HG03442 (cell line): Measurements from ENCODE around the gene SERPING1.

Source experiments
- ATAC-seq: cut with Tn5 transposase; IDR thresholded peaks from one replicate; pipeline ENCODE4 v1.9.1; 2021; ENCODE audit warnings: mild to moderate bottlenecking, moderate library complexity; ENCODE audit not compliant: unreplicated experiment

Gene SERPING1

DNA sequence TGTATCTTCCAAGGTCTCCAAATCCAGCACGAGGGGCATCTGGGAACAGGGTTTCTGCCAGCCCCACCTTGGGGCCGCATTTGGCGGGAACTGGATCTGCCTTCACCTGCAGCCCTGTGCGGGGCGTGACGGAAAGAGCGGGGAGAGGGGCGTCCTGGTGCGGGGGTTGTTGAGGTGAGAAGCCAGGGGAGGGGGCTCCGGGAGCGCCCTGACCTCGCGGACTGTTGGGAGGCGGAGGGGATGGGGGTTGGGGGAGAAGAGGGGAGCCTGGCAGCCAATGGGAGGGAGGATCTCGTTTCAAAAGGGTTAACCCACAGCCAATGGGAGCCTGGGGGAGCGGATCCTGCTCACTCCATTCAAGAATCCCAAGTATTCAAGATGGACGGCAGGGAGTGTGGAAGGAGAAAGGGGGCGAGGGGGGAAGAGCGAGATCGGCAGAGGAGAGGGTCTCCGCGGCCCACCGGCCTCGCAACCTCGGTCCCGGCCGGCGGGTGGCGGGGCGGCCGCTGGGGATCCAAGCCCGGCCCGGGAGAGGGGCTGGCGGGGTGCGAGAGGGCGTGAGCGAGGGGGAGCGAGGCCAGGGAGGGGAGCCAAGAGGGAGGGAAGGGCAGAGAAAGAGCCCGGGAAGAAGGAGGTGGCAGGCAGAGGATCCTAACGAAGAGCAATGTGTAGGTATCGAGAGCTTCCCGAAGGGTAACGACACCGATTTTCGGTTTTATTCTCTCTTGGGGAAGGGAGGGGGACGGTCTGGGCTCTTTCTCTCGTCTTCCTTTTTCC lies 40.7 kb downstream of the SERPING1 start:
- ATAC-seq, result no peak

DNA sequence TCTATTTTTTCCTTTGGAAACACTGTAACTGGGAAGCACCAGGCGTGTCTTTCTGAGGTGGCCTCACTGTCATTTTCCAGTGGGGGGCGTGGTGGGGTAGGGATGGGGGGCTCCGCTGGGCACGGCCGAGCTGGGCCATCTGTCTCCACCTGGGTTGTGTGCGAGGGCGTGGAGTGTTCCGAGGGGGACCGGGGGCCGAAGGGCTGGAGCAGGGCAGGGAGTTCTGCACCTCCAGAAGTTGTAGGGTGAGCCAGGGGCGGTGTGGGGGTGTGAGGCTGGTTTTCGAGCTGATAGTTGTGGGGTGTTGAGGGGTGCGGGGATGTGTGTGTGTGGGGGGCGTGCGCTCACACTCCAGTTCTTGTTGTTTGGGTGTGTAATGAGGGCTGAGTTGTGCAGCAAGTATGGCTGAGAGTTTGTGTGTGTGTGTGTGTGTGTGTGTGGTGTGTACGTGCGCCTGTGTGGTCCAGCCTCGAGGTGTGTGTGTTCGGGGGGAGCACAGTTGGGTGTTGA lies 41.4 kb downstream of the SERPING1 start:
- ATAC-seq, result no peak

DNA sequence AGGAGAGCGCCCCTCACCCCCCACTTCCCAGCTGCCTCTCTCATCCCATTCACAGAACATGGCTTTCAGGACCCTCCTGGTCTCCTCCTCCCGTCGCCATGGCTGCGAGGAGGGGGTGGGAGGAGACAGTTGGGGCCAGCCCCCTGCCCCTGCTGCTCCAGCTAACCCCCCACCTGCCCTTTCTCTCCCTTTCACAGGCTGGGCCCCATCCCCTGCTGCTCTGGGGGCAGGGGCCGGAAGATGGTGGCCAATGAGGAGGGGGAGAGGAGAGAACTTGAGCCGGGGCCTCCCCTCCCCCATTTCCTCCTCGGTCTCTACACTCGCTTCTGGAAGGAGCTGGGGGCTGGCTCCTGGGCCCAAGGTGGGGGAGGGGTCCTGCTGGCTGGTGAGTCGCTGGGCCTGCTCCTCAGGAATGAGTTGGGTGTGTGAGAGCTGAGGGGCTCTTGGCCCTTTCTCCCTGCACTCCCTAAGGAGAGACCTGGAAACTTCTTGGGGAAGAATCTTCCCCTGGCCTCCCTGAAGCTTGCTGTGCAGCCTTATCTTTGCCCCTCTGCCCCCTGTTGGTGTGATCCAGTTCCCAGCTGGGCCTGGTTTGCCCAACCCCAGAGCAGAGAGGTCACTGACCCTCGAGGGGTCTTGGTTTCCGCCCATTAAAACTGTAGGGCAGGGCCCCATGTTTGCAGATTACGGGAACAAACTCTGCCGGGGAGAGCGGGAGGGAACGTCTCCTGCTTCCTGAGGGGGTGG lies 42.0 kb downstream of the SERPING1 start:
- ATAC-seq, result no peak

DNA sequence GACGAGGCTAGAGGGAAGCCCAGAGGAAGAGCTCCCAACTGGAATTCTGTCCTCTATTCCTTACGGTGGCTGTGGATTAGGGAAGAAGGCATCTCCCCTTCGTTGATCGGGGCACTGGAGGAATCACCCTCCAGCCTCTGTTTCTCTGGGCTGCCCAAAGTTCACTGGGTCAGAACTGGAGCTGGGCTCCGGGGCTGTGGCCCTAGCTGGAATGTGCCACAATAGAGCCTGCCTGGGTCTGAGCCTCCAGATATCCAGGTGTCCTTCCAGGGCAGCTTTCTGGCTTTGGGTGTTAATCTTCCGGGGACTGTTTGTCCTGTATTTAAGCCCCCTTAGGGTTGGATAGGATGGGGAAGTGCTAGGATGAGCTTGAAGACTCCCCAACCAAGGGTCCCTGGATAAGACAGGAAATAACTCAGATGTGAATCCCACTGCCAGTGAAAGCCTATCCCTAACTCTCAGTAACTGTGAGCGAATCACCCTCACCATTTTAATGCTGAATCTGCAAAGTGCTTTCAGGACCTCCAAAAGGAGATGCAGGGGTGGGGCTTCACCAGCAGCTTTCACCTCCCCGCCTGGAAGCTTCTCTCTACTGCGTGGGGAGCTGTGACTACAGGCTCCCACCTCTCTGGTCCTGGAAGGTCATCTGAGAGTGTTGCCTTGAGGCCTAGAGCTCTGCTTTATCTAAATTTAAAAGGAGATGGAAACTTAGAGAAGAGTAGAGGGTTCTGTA lies 42.7 kb downstream of the SERPING1 start:
- no peak for ATAC-seq

DNA sequence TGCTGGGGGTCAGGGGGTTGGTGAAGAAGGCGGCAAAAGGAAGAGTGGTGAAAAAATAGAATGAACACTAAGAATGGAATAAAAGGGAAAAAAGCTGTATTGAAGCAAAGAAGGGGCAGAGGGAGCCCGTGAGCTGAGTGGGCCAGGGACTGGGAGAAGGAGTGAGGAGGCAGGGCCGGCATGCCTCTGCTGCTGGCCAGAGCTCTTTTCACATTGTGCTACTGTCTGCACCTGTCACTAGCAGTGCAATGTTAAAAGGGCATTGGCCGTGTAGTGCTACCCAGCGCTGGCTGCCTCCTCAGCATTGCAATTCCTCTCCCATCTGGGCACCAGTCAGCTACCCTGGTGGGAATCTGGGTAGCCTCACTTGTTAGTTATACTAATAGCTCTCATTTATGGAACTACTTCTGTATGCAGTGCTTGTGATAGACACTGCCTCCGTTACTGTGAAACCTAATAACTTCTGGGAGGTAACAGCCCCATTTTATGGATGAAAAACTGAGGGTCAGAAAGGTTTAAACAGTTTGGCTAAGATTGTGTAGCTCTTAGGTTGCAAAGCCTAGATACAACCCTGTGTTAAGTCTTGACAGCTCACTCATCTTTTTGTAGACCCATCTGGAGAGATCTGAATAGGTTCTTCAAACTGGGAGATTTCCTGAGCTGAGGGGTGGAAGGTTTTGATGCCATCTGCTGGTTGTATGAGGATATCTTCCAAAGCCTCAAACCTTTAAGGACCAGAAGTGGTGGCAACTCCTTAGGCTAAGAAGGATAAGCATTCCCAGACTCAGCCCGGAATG lies 43.7 kb downstream of the SERPING1 start:
- peak; percentile 36 for ATAC-seq

DNA sequence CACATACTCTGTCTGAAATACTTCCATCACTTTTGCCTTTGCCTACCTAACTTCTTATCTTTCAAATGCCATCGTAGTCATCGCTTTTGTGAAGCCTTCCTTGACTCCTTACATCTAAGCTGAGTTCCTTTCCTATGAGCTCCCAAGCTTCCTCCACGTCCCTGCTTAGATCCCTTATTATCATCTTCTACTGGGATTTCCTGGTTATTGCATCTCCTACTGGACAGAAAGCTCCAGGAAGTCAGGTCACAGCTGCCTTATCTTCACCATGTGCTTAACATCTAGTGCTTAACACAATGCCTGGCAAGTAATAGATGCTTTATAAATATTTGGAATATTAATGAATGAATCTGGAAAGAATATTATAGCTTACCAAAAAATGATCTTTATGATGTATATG lies 46.3 kb downstream of the SERPING1 start:
- no peak for ATAC-seq

DNA sequence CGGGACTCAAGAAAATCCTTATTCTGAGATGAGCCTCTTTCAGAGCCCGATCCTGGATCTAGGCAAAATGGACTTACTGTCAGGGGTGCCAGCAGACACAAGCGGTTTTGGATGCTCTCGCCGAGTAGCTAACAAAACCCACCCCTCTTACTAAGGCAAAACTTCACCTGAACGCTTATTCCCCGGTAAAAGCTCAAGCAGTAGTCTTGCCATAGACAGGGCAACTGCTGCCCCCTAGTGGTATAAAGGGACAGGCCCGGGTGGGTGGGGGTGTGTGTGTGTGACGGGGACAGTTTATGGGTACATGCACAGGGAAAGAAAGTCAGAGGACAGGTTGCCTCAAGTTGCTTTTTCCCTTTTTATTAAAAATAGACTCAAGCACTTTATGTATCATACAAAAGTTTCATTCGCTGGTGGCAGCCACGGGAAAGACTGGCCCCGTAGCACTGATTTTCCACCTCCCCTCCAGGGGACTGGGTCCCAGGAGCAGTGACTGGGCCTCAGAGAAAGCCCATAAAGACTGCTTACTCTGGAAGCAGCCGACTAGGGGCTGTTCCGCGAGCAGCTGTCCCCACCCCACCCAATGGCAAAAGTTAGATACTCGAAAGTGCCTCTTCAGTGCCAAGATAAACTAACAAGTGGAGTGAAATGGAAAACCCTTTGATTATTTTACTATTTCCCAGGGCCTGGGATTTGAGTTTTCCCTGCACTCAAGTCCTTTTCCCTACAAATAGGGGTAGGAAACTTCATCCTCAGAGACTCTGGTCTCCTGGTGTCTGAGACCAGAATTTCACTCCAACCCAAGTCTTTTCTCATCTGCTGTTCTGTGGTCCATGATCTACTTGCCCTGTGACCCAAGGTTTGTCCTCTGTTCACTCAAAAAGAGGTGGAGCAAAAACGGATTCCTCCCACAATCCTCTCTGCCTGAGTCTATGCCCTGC lies 47.5 kb downstream of the SERPING1 start:
- peak; percentile 57 for ATAC-seq

DNA sequence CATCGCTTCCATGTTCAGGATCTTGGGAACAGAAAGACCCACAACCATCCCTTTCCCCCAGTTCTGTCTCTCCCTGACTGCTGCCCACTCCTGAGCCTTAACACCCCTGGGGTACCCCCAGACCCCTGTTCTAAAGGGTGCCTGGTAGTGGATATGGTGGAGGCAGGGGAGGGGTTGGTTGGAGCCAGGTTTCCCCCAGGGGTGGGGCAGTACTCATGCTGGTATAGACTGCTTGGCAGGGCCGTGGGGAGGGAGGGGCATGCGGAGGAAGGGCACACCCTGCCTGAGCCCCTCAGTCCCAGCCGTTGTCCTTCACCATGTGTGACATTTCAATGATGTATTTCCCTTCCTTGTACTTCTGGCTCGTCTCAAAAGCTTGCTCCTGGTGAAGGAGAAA lies 48.2 kb downstream of the SERPING1 start:
- ATAC-seq, result no peak

DNA sequence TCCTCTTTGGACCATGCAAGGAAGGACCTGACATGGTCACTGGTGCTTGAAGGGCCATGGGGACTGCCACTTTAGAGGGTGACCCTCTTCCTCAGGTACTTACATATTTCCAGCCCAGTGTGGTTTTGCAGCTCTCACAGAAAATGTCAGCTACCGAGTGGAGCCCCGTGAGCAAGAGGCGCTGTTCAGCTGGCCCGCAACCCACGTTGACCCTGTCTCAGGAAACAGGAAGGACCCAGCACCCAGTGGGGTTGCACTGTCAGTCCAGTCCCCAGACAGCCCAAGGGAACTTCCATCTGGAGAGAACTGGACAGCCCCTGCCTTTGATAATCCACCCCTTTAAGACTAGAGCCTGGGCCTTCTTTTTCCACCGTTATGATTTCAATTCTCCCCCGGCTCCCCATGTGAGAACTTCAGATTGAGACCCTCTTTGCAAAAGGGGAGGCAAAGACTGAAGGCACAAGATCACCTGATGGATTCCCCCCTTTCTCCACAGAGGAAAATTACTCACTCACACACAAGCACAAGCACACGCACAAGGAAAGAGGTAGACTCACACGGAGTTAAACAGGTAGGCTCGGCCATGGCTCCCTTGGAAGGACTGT lies 48.8 kb downstream of the SERPING1 start:
- ATAC-seq, result no peak

DNA sequence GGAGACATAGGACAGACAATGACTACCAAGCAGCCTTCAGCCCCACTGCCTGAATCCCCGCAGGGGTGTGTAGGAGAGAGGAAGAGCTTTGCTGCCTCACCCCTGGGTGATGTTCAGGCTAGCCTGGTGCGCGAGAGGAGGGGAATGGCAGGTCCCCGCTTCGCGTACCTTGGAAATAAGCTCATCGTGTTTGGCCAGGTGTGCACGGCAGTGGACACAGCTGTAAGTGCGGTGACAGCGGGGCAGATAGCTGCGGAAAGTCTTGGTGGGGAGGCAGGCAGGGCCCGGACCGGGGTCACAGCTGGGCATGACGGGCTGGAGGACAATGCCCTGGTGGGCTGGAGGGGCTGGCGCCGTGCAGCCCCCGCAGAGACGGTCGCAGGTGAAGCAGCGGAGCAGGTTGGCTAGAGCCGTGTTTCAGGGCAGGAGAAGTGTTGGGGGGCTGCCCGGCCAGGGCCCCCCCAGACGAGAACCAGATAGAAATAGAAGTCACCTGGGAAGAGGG lies 49.4 kb downstream of the SERPING1 start:
- no peak for ATAC-seq

DNA sequence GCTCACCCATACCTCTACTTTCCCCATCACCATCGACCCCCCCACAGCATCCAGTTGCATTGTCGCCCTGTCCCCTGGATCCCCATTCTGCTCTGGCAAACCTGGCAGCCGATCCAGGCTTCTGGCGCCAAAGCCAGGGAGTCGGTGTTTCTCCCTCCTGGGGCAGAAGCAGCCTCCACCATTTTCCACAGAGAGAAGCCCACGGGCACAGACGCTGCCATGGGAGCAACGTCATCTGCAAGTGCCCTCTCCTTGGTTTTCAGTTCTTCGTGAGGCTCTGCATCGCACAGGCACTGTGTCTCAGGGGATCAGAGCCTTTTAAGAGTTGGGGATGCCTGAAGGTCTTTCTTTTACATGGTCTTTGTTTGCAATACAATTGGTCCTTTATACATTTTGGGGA lies 49.9 kb downstream of the SERPING1 start:
- no peak for ATAC-seq

DNA sequence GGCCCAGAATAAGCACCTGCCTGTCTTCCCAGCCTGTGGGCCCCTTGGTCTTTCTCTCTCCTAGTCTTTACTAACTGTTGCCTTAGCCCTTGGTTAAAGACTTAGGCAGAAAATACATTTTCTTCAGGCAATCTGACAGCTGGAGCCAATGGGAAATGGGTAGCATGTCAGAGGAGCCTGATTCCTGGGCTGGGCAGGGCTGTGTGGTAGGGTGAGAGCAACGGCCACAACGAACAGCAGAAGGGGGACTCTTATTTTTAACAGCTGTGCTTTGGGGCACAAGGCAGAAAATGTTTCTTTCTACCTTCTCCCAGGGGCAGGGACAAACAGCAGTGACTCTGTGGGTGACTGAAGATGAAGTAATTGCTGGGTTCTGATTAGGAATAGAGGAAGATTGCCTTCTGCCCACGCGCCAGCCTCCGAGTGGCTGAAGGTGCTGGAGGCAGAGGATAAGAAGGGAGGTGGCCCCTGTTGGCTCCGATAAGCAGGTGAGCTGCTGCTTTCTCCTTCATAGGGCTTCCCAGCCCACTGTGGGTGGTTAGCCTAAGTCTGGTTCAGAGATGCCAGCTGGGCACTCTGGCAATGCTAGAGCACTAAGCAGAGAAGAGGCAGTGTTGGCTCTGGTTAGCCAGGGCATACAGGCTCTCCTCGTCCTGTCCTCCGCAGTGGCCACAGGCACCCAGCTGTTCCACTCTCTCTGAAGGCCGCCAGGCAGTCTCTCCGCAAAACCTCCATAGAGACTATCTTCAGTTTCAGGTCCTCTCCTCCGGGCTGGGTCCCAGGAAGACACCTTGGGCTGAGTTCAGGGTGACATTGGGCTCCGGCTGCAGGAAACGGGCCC lies 50.7 kb downstream of the SERPING1 start:
- ATAC-seq, result no peak

DNA sequence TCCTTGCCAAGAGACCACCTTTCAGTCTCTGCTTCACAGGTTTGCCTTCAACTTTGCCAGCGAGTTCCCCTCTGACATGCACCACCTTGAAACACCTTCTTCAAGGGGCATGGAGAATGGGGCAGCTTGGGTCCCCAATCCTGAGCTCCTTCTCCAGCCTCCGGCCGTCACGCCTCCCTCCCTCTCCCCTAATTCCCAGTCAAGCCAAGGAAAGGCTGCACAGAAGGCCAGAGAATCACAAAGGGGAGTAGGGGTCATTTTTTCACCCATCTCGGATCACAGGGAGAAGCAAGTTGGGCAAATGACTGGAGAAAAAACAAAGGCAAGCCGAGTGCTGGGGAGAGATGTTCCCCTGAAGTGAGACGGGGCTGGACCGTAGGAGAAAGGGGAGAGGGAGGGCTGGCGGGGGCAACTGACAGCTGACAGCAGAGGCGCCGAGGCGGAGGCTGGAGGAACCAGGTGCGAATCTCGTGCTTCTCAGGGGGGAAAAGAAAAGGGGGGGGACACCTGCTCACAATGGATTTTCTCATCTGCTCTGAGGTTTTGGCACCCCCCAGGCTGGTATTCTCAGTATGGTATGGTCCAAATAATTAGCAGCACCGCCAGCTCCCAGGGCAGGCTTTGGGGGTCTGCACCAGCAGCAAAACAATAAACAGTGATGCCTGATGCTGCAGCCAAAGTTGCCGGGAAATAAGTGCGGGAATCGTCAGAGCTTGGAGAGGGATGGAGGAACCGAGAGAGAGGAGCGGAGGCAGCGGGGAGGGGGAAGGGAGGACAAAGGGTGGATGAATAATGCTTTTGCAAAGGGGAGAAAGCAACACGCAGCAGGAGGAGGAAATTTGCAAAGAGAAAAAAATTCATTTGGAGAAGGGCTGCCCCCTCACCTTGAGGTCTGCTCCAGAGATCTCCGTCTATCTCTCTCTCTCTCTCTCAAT lies 51.6 kb downstream of the SERPING1 start:
- ATAC-seq, result no peak

DNA sequence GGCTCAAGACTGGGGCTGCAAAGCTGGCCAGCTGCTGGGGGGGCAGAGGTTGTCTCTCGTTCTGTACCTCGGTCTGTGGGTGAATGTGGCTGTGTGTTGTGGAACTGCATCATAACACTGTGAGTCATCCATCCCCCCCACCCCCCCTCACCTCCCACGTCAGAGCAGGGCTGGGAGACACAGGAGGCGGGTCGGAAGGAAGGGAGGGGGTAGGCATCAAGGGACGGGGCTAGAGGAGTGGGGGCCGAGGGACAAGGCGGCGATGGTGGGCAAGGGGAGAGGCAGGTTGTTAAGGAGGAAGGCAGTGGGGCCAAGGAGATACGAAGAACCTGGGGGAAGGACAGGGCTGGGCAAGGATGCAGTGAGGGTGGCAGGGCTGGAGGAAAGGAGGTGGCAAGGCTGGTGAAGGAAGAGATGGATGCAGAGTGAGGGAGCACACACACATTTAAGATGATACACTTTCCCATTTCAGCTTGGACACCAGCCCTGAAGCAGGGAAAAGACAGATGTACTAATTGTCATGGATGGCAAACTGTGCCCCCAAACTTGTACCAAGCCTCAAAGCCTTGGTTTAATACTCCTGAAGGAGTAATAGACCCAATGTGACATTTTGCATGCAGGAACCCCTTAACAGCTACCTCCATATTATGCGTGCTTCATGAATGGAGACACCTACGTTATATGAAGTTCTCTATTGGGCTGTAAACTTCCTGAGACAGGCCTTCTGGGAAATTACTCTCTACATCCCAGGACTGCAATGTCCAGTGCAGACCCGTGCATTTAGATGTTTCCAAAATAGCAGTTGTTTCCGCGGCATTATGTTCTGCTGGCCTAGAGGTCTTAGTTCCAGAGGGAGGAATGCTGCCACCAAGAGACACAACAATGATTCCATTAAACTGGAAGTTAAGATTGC lies 52.6 kb downstream of the SERPING1 start, which contains the start of gene YPEL4:
Gene YPEL4 (minus strand): TSS at position 87 of the 913 bp plus-strand sequence. CDS start 2,805 bp downstream, outside the sequence.
- no peak for ATAC-seq

DNA sequence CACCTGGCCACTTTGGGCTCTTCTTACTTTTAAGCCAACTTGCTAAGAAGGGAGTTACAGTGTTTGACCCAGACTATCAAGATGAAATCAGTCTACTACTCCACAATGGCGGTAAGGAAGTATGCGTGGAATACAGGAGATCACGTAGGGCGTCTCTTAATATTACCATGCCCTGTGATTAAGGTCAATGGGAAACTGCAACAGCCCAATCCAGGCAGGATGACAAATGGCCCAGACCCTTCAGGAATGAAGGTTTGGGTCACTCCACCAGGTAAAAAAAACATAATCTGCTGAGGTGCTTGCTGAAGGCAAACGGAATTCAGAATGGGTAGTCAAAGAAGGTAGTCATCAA lies 53.2 kb downstream of the SERPING1 start:
- ATAC-seq, result no peak

DNA sequence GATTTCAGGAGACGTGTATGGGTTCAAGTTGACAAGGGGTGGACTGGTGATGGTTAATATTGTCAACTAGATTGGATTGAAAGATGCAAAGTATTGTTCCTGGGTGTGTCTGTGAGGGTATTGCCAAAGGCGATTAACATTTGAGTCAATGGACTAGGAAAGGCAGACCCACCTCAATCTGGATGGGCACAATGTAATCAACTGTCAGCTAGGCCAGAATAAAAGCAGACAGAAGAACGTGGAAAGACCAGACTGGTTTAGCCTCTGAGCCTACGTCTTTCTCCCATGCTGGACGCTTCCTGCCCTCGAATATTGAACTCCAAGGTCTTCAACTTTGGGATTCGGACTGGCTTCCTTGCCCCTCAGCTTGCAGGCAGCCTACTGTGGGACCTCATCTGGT lies 53.9 kb downstream of the SERPING1 start:
- ATAC-seq, result no peak
